Left colon (tissue), 2 donors: ENCODE data around the gene PROM1. TPM values are rescaled to one million over a fixed set of nuclear protein-coding genes. Genes with fewer than 3 reads are reported as not detected.

ENCODE experiments used
- ATAC-seq: fragments of 200-7000 bp; cut with Tn5 transposase; one replicate; pipeline ENCODE4 v1.9.1; 2020; ENCODE audit warnings: mild to moderate bottlenecking, moderate library complexity
- DNase-seq, 2 donors: peaks; one replicate each; pipeline ENCODE4 v3.0.0-alpha.2; 2020
- intact Hi-C, 2 donors: fragments of 100-400 bp; cut with DNase I in 1 of 2; cut with micrococcal nuclease in 1 of 2; formaldehyde crosslinking; loops; one replicate each; pipeline versions ENCODE4 v1.11.2 to v1.14.0; 2022; cut with DNase I, micrococcal nuclease
- long read RNA-seq: library from polyadenylated mRNA; unstranded; transcript quantifications from one replicate; pipeline ENCODE4 v2.0.0, GENCODE V29; 2021
- total RNA-seq, 2 donors: library from RNA; stranded (reverse); fragmentation: NEBNext Ultra II Directional; extraction: Animal tissue kit (Norgen Biotek cat#: 25700); gene quantifications; one replicate each; pipeline ENCODE4 v1.2.1, GENCODE V29; 2021
- donor health status: DM: no; HTN: no; CAD: no.
- donor health status: DM: yes; HTN: yes; CAD: no.

PROM1 gene, protein sequence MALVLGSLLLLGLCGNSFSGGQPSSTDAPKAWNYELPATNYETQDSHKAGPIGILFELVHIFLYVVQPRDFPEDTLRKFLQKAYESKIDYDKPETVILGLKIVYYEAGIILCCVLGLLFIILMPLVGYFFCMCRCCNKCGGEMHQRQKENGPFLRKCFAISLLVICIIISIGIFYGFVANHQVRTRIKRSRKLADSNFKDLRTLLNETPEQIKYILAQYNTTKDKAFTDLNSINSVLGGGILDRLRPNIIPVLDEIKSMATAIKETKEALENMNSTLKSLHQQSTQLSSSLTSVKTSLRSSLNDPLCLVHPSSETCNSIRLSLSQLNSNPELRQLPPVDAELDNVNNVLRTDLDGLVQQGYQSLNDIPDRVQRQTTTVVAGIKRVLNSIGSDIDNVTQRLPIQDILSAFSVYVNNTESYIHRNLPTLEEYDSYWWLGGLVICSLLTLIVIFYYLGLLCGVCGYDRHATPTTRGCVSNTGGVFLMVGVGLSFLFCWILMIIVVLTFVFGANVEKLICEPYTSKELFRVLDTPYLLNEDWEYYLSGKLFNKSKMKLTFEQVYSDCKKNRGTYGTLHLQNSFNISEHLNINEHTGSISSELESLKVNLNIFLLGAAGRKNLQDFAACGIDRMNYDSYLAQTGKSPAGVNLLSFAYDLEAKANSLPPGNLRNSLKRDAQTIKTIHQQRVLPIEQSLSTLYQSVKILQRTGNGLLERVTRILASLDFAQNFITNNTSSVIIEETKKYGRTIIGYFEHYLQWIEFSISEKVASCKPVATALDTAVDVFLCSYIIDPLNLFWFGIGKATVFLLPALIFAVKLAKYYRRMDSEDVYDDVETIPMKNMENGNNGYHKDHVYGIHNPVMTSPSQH
- 100 to 1,000 TPM in 1 of 2 donors, 10 to 100 TPM in 1; 84.1 to 121 TPM for total RNA-seq
- long read RNA-seq, full-length matches to known transcripts: 32 of 89 reads
- long read RNA-seq, partial matches to known transcripts: 34 of 89 reads
- long read RNA-seq, other reads (novel, unspliced or antisense): 23 of 89 reads

GRCh38 chr4:16083241-16084191 lies at the start of gene PROM1:
Gene PROM1 (minus strand): TSS chr4:16084023. CDS start chr4:16075906, 8,117 bp downstream.
- ATAC-seq (peak; percentile 83), DNase-seq (peak; percentile 44 to 64)
- intact Hi-C loops: no loop called here

DNA sequence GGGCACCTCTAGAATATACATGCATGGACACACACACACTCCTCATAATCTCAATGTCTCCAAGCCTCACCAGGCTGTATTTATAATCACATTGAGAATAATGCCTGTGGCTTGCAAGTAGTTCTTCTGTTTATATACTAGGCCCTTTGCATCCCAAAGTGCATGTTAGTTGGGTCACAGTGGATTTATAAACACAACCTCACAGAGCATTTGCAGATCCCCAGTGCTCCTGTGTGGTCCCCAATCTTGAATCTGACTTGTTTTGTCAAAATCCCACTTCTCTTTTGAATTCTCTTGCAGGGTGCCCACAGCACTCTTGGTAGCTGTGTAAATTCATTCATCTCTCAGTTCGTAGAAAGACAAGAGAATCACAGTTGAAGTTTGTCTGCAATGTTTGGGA lies 49.6 kb upstream of the PROM1 start:
- DNase-seq: no peak

DNA sequence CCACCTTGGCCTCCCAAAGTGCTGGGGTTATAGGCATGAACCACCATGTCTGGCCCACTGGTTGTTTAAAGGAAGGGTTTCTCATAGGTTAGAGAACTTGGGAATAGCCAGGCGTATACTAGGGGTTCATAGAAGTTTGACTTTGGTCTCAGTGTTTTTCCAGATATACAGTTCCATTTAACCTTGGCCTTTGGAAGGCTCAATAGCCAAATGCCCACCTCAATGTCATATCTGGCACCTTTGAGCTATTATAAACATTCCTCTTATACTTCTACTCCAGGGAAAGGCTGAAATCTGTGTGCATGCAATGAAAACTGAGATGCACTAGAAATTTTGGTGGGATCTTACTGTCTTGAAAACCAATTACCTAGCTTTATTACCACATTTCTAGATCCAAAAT lies 47.5 kb upstream of the PROM1 start:
- no peak for DNase-seq

More for the DNA sequence above, 49.6 kb upstream of the PROM1 start:
- ATAC-seq: no peak
- intact Hi-C loops: no loop called here

DNA sequence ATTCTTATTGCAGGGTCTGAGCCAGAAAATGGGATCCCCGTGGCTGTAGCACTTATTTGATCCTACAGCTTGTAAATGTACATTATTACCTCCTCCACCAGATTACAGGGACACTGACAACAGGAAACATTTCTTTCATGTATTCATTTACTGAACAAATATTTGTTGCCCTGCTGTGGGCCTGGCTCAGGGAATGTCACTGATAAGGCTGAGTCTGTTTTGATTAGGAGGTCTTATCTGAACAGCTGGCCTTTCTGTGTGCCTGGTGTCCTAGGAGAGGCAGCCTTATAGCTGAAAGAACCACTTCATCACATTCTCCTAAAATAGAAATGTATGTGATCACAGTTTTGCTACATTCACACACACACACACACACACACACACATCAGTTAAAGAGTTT lies 45.5 kb upstream of the PROM1 start:
- DNase-seq (no peak), ATAC-seq (peak; percentile 85)
- intact Hi-C loops: no loop called here

More for the DNA sequence above, 47.5 kb upstream of the PROM1 start:
- intact Hi-C loops: no loop called here
- ATAC-seq: no peak

DNA sequence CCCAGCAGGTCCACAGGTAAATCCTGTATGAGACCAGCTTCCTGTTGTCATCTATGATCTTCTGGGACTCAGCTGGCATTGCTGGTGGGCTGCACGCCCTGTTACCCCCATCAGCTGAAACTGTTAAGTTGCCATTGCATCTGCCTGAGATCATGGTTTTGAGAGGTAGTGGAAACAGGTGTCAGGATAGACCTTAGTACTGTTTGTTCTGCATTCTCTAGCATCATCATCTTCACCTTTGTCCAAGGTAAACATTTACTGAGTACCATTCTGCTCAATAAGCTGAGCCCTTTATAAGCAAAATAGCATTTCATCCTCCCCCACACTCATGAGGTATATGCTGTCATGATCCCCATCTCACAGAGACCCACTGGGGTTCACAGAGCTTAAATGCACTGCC lies 42.9 kb upstream of the PROM1 start:
- no peak for DNase-seq
- intact Hi-C loops: no loop called here
- no peak for ATAC-seq

- DNase-seq (no peak), ATAC-seq (no peak)
- intact Hi-C loops: no loop called here
Measured at GRCh38 chr4:16125571-16126445, 42.0 kb upstream of the PROM1 start.

DNA sequence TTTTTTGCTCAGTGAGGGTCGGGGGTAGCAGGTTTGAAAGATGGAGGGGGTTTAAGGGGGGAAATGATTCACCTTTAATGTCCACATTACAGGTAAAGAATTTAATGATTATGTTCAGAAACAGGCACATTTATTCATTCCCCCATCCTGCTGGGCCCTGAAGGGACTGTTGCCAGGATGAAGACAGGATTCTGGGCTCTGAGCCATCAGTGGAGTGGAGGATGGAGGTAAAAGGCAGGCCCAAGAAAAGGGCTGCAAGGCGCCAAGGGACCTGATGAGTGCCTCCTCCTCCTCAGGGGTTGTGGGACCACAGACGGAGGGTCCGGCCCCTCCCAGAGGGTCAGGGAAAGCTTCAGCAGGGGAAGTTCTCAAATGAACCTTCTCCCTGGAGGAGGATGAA lies 40.4 kb upstream of the PROM1 start:
- DNase-seq: no peak

DNA sequence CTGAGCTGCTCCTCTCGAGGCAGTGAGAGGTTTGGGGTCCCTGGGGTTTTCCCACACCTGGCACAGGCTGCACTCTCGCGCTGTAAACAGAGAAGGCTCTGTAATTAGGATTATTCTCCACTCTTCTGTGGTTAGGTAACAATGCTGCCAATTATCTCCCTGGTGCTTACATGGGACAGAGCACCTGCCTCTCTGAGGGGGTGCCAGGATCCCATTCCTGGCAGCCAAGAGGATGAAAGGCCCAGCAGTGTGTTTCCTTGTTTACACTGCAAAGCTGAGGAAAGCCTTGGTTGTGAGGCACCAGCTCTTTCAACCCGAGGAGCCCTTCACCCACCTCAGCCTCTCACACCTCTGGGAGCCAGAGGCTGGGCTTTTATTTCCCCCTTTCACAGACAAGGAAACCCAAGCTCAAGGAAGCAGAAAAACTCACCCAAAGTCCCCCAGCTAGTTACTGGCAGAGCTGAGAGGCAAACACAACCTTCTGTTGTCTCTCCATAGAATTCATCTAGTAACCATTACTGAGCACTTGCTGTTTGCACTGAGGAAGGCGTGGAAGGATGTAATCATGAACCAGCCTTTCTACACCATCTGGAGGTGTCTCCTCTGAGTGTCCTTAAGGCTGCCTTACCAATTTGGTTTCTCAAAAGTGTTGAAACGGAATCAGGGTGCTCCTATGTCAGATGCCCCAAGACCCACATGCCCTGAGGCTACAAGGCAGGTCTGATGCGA lies 39.7 kb upstream of the PROM1 start:
- intact Hi-C loops: no loop called here
- DNase-seq (no peak), ATAC-seq (peak; percentile 77)

More for the DNA sequence above, 40.4 kb upstream of the PROM1 start:
- intact Hi-C loops: no loop called here
- no peak for ATAC-seq

GRCh38 chr4:16122784-16123183 lies 39.0 kb upstream of the PROM1 start:
- no peak for ATAC-seq
- intact Hi-C loops: no loop called here
- no peak for DNase-seq

DNA sequence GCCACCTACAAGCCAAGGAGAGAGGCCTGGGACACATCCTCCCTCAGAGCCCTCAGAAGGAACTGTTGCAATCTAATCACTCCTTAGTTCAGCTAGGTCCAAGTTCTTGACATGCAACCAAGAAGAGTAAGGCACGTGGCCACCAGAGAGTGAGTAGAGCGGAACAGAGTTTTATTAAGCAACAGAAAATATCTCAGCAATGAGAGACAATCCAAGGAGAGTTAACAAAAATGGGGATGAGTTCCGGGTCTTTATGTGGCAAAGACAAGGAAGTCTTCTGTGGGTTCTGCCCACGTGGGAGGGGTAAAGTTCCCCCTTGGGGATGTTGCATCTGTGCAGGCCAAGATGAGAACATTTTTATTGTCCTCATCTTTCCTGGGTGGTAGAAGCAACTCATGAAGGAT lies 38.5 kb upstream of the PROM1 start:
- ATAC-seq: no peak
- no peak for DNase-seq
- intact Hi-C loops: no loop called here

DNA sequence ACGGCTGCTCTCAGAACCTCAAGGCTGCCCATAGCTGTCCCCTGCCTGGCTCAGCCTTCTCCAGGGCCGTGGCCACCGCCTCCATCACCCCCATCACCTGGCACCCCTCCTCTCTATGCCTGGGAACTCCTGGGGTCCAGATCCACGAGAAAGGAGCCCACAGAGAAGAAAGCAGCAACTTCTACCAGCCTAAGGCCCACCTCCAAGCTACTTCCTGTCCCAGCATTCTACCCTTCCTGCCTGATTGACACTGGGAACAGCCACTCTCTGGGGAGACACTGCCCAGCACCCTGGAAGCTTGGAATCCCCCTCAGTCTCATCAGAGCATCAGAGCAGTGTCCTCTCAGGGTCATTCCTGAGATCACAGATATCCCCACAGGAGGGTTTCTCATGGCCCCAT lies 36.9 kb upstream of the PROM1 start:
- intact Hi-C loops: no loop called here
- DNase-seq: no peak
- no peak for ATAC-seq

DNA sequence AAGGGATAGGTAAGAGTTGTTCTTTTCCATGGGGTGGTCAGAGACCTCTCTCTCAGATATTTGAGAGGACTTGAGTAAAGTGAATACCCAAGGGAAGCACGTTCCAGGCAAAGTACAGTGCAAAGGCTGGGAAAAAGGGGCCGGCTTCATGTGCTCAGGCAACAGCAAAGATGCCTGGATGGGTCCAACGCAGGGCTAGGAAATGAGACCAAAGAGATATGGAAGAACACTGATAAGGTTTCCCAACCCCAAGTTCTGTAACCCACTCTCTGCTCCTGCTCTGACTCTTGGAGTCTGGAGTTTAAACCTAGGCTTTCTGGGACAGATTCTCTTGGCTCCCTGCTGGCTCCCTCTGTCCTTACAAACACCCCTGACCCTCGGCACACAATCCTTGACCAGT lies 36.2 kb upstream of the PROM1 start:
- no peak for ATAC-seq
- intact Hi-C loops: no loop called here
- no peak for DNase-seq

GRCh38 chr4:16118090-16118489 lies 34.3 kb upstream of the PROM1 start:
- no peak for ATAC-seq
- intact Hi-C loops: no loop called here

DNA sequence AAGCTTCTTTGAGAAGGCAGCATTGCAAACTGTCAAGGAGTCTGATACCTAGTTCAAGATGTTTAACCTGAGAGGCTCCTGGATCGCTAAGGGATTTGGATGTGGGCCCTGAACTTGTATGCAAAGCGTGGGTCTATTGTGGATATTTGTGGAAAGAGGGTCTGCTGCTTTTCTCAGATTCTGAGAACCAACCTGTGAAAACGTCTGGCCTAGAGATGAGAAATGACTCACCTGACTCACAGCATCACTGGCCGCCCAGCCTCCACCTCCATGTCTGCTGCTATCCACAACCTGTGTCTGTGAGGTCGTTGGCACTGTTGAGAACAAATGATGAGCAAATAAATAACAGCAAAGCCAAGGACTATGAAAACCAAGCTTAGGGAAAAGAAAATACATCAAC lies 33.3 kb upstream of the PROM1 start:
- intact Hi-C loops: no loop called here
- no peak for DNase-seq
- ATAC-seq: no peak

More at GRCh38 chr4:16118090-16118489, 34.3 kb upstream of the PROM1 start:
- no peak for DNase-seq

DNA sequence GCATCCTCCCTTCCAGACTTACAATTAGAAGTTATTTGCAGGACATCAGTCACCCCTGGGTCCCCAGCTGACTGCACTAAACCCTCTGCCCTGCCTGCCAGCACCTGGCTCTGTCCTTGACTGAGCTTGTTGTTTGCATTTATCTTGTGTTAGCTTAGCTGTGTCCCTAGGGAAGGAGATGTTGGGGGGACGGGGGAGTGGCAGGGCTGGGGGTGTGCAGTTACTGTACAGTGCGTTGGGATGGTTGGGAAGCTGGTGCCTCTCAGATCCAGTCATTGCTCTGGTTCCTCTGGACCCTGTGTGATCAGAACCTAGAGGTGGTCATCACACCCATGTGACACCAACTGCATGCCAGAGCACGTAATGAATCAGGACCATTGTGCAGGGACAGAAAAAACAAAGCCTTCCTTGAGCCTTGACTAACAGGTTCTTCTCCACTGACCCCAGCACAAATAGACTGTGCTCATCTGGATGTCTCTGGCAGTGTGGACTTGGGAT lies 32.7 kb upstream of the PROM1 start:
- ATAC-seq (no peak), DNase-seq (no peak)
- intact Hi-C loops: no loop called here

GRCh38 chr4:16116019-16116418 lies 32.2 kb upstream of the PROM1 start:
- intact Hi-C loops: no loop called here
- ATAC-seq: no peak

DNA sequence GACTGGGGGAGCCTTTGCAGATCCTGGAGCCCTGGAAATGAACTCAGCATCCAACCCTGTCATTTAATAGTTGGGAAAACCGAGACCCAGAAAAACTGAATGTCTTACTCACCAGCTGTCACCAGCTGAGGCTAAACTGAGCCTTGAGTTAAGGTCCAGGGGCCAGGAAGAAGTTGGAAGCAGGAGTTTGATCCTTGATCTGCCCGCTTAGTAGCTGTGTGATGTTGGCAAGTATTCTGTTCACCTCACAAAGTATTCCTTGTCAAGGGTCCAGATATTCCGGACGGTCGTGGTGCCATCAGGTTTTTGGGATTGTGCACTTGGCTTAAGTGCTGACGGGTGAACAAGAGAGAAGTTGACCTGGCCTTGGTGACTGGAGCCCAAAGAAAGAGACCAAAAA lies 30.7 kb upstream of the PROM1 start:
- intact Hi-C loops: no loop called here
- no peak for ATAC-seq

More at GRCh38 chr4:16116019-16116418, 32.2 kb upstream of the PROM1 start:
- no peak for DNase-seq

More for the DNA sequence above, 30.7 kb upstream of the PROM1 start:
- no peak for DNase-seq
